Inferior parietal cortex (tissue), 1 donor: ENCODE measurements around the gene EIF2A.
A peak's percentile ranks its signal among the peaks of the same experiment; 100 is the strongest.

Experiments used
- DNase-seq: peaks from one replicate; pipeline ENCODE4 v3.0.0-alpha.2; 2016; ENCODE audit errors: extremely low spot score

Gene EIF2A

GRCh38 chr3:150543128-150543527, 3.5 kb upstream of the EIF2A start:
- no peak for DNase-seq

GRCh38 chr3:150543531-150543930, 3.1 kb upstream of the EIF2A start:
- no peak for DNase-seq

- DNase-seq = no peak
Measured at GRCh38 chr3:150544041-150544440, 2.5 kb upstream of the EIF2A start.

- DNase-seq = peak; percentile 52
Measured at GRCh38 chr3:150544726-150545125, 1.9 kb upstream of the EIF2A start.

GRCh38 chr3:150545419-150546225, 965 bp upstream of the EIF2A start:
- DNase-seq = peak; percentile 44

GRCh38 chr3:150547045-150547741, 606 bp downstream of the EIF2A start:
- DNase-seq = no peak

GRCh38 chr3:150555859-150556436, 9.4 kb downstream of the EIF2A start:
- DNase-seq = no peak

GRCh38 chr3:150556792-150557191, 10.2 kb downstream of the EIF2A start:
- DNase-seq = no peak

GRCh38 chr3:150557725-150558124, 11.1 kb downstream of the EIF2A start:
- DNase-seq = no peak

- DNase-seq = no peak
Measured at GRCh38 chr3:150564243-150564642, 17.7 kb downstream of the EIF2A start.

GRCh38 chr3:150567328-150567727, 20.7 kb downstream of the EIF2A start:
- DNase-seq = no peak

GRCh38 chr3:150577855-150578254, 31.3 kb downstream of the EIF2A start:
- DNase-seq = no peak

- DNase-seq = no peak
Measured at GRCh38 chr3:150581174-150581573, 34.6 kb downstream of the EIF2A start.

- no peak for DNase-seq
Measured at GRCh38 chr3:150582620-150583019, 36.0 kb downstream of the EIF2A start.

- no peak for DNase-seq
Measured at GRCh38 chr3:150583028-150583427, 36.4 kb downstream of the EIF2A start.

- no peak for DNase-seq
Measured at GRCh38 chr3:150588027-150588830, 41.6 kb downstream of the EIF2A start.

- no peak for DNase-seq
Measured at GRCh38 chr3:150589759-150590158, 43.2 kb downstream of the EIF2A start.

- no peak for DNase-seq
Measured at GRCh38 chr3:150594150-150594549, 47.6 kb downstream of the EIF2A start.

- DNase-seq = no peak
Measured at GRCh38 chr3:150597646-150598045, 51.1 kb downstream of the EIF2A start.

GRCh38 chr3:150599611-150600297, 53.2 kb downstream of the EIF2A start:
- DNase-seq = no peak
